Panc1 (cell line): Measurements from ENCODE around the gene DENND6B.

Experiments
- CTCF ChIP-seq: fragments of 450-650 bp; IDR thresholded peaks from 2 replicates; pipeline ENCODE4 v1.5.1; 2017; ENCODE audit warnings: mild to moderate bottlenecking
- POLR2AphosphoS5 ChIP-seq: IDR thresholded peaks from 2 replicates; pipeline ENCODE4 v1.6.1; 2012; ENCODE audit warnings: mild to moderate bottlenecking, low read depth, low read length, moderate library complexity
- REST ChIP-seq, 2 experiments: IDR thresholded peaks; 2 replicates each; pipeline ENCODE4 v1.6.1; 2011 to 2012; ENCODE audit warnings: low read depth in 2 of 2, control low read depth in 1 of 2, low read length in 1 of 2, mild to moderate bottlenecking in 1 of 2, moderate library complexity in 1 of 2; ENCODE audit not compliant: insufficient read depth in 1 of 2

- TF ChIP-seq CTCF (no peak), POLR2AphosphoS5 (no peak), REST (IDR thresholded peaks at IDR 0.05; ENCODE audit: insufficient read depth in 1 of 2, low read depth in 2 of 2, low read length in 1 of 2) (no peak)
These were observed 19.7 kb upstream of the DENND6B start for GRCh38 chr22:50346470-50346869.
